ENCODE data around the gene PANX2. TPM values are rescaled to one million over a fixed set of nuclear protein-coding genes. Genes with fewer than 3 reads are reported as not detected.

The PANX2 gene
- total RNA-seq, 1 donor: 0.90 TPM

- DNase-seq (ENCODE audit: low read depth): no peak
- H3K4me3 ChIP-seq (ENCODE audit: low read depth, low read length): no peak overlapping the region
- no peak for TF ChIP-seq CTCF (IDR thresholded peaks at IDR 0.05; ENCODE audit: insufficient read depth, low read length)
These were observed 1.3 kb upstream of the PANX2 start for GRCh38 chr22:50169181-50169759.

- DNase-seq (ENCODE audit: low read depth): peak; percentile 20
- TF ChIP-seq CTCF (IDR thresholded peaks at IDR 0.05; ENCODE audit: insufficient read depth, low read length): no peak
- H3K4me3 ChIP-seq (ENCODE audit: low read depth, low read length): peak overlapping the region; percentile 57
These were observed 673 bp upstream of the PANX2 start for GRCh38 chr22:50169774-50170341.

GRCh38 chr22:50171319-50171964 lies 911 bp downstream of the PANX2 start:
- DNase-seq (ENCODE audit: low read depth): no peak
- TF ChIP-seq CTCF (IDR thresholded peaks at IDR 0.05; ENCODE audit: insufficient read depth, low read length): no peak
- peak overlapping the region; percentile 65 for H3K4me3 ChIP-seq (ENCODE audit: low read depth, low read length)

GRCh38 chr22:50171965-50172421 lies 1.5 kb downstream of the PANX2 start:
- DNase-seq (ENCODE audit: low read depth): no peak
- no peak overlapping the region for H3K4me3 ChIP-seq (ENCODE audit: low read depth, low read length)
- TF ChIP-seq CTCF (IDR thresholded peaks at IDR 0.05; ENCODE audit: insufficient read depth, low read length): no peak

GRCh38 chr22:50173311-50173982 lies 2.9 kb downstream of the PANX2 start:
- no peak for TF ChIP-seq CTCF (IDR thresholded peaks at IDR 0.05; ENCODE audit: insufficient read depth, low read length)
- no peak for DNase-seq (ENCODE audit: low read depth)
- H3K4me3 ChIP-seq (ENCODE audit: low read depth, low read length): no peak overlapping the region

- no peak for DNase-seq (ENCODE audit: low read depth)
These were observed 3.4 kb downstream of the PANX2 start for GRCh38 chr22:50173983-50174355.

More at GRCh38 chr22:50173983-50174355, 3.4 kb downstream of the PANX2 start:
- no peak for TF ChIP-seq CTCF (IDR thresholded peaks at IDR 0.05; ENCODE audit: insufficient read depth, low read length)
- no peak overlapping the region for H3K4me3 ChIP-seq (ENCODE audit: low read depth, low read length)

Data from fibroblast of the aortic adventitia (primary cell).